Adipose tissue (tissue), 3 donors: ENCODE measurements around the gene TRMT44. TPM values are rescaled to one million over a fixed set of nuclear protein-coding genes. Genes with fewer than 3 reads are reported as not detected.
"Not testable (repeated sequence)": the region's sequence is repeated elsewhere in the genome, so short reads cannot be mapped to it uniquely, and the experiment has no call there.

Source experiments
- H3K27ac ChIP-seq: one replicate; pipeline ENCODE4 v1.5.1; 2013; ENCODE audit warnings: low read depth, low read length
- WGBS, 3 donors: extraction: QIAGEN DNeasy Blood & Tissue Kit; methylation state at CpG; one replicate each; pipeline ENCODE4 v1.1.7; 2013; 5-methylcytosine and 5-hydroxymethylcytosine counted together
- polyA plus RNA-seq, 3 donors: library from polyadenylated mRNA; stranded (reverse); fragments of 200-250 nt; gene quantifications; one replicate each; pipeline ENCODE4 v1.2.3, GENCODE V29; 2013
- donor health status: healthy with polysubstance abuse.
- donor health status: Bipolar disorder and iron deficiency.
- donor health status: healthy.

The TRMT44 gene
- polyA plus RNA-seq, 3 donors = 4.5 to 11.9 (median 5.3) TPM

GRCh38 chr4:8502371-8502770, 61.8 kb downstream of the TRMT44 start:
- WGBS, 3 donors = 91 to 95% (median 94%) methylated on average over 6 of the region's 6 CpGs
- no peak overlapping the region for H3K27ac ChIP-seq

- H3K27ac ChIP-seq = no peak overlapping the region
- WGBS, 3 donors = 64 to 72% (median 67%) methylated on average over 13 of the region's 13 CpGs
Observed at GRCh38 chr4:8502836-8503585, 62.4 kb downstream of the TRMT44 start.

GRCh38 chr4:8503801-8504200, 63.2 kb downstream of the TRMT44 start:
- 41 to 58% (median 55%) methylated on average over 11 of the region's 11 CpGs for WGBS, 3 donors
- no peak overlapping the region for H3K27ac ChIP-seq

GRCh38 chr4:8504279-8505007, 63.9 kb downstream of the TRMT44 start:
- WGBS, 3 donors = 42 to 60% (median 54%) methylated on average over 15 of the region's 15 CpGs
- no peak overlapping the region for H3K27ac ChIP-seq

- 85 to 97% (median 94%) methylated on average over 7 of the region's 7 CpGs for WGBS, 3 donors
- H3K27ac ChIP-seq = no peak overlapping the region
Observed at GRCh38 chr4:8505229-8505628, 64.7 kb downstream of the TRMT44 start.

- WGBS, 3 donors = 55 to 60% (median 58%) methylated on average over 5 of the region's 5 CpGs
Observed at GRCh38 chr4:8506006-8506372, 65.4 kb downstream of the TRMT44 start.

GRCh38 chr4:8506373-8507195, 66.0 kb downstream of the TRMT44 start:
- H3K27ac ChIP-seq = no peak overlapping the region
- 33 to 48% (median 38%) methylated on average over 20 to 21 of the region's 21 CpGs for WGBS, 3 donors

More at GRCh38 chr4:8506006-8506372, 65.4 kb downstream of the TRMT44 start:
- H3K27ac ChIP-seq = no peak overlapping the region

GRCh38 chr4:8507196-8507570, 66.6 kb downstream of the TRMT44 start:
- H3K27ac ChIP-seq = no peak overlapping the region
- 46 to 69% (median 49%) methylated on average over 13 of the region's 13 CpGs for WGBS, 3 donors

- H3K27ac ChIP-seq = no peak overlapping the region
- 72 to 91% (median 78%) methylated on average over 9 of the region's 9 CpGs for WGBS, 3 donors
Observed at GRCh38 chr4:8507624-8508023, 67.0 kb downstream of the TRMT44 start.

- 85 to 95% (median 95%) methylated on average over 13 of the region's 13 CpGs for WGBS, 3 donors
- no peak overlapping the region for H3K27ac ChIP-seq
Observed at GRCh38 chr4:8508266-8508665, 67.7 kb downstream of the TRMT44 start.

- 77 to 88% (median 87%) methylated on average over 9 of the region's 9 CpGs for WGBS, 3 donors
- no peak overlapping the region for H3K27ac ChIP-seq
Observed at GRCh38 chr4:8508740-8509139, 68.2 kb downstream of the TRMT44 start.

GRCh38 chr4:8509311-8509950, 68.9 kb downstream of the TRMT44 start:
- no peak overlapping the region for H3K27ac ChIP-seq
- 93 to 96% (median 95%) methylated on average over 24 of the region's 24 CpGs for WGBS, 3 donors

- 82 to 91% (median 91%) methylated on average over 12 of the region's 12 CpGs for WGBS, 3 donors
- no peak overlapping the region for H3K27ac ChIP-seq
Observed at GRCh38 chr4:8510191-8510590, 69.6 kb downstream of the TRMT44 start.

GRCh38 chr4:8510611-8511285, 70.2 kb downstream of the TRMT44 start:
- H3K27ac ChIP-seq = no peak overlapping the region
- 79 to 84% (median 82%) methylated on average over 14 to 15 of the region's 15 CpGs for WGBS, 3 donors

GRCh38 chr4:8512510-8512909, 71.9 kb downstream of the TRMT44 start:
- no peak overlapping the region for H3K27ac ChIP-seq
- 94 to 96% (median 95%) methylated on average over 11 of the region's 11 CpGs for WGBS, 3 donors

GRCh38 chr4:8513080-8513479, 72.5 kb downstream of the TRMT44 start:
- WGBS, 3 donors = 67 to 91% (median 75%) methylated on average over 4 of the region's 4 CpGs
- not testable (repeated sequence) for H3K27ac ChIP-seq

- no peak overlapping the region for H3K27ac ChIP-seq
- WGBS, 3 donors = 80 to 84% (median 83%) methylated on average over 8 of the region's 8 CpGs
Observed at GRCh38 chr4:8513931-8514330, 73.4 kb downstream of the TRMT44 start.

GRCh38 chr4:8514391-8514790, 73.8 kb downstream of the TRMT44 start:
- WGBS, 3 donors = 84 to 88% (median 88%) methylated on average over 10 of the region's 10 CpGs
- H3K27ac ChIP-seq = no peak overlapping the region
